HG02759 (cell line): ENCODE results near the gene YY1.
"Not testable (repeated sequence)": the region's sequence is repeated elsewhere in the genome, so short reads cannot be mapped to it uniquely, and the experiment has no call there.

Experiments
- ATAC-seq: cut with Tn5 transposase; IDR thresholded peaks from one replicate; pipeline ENCODE4 v1.9.1; 2021; ENCODE audit warnings: mild to moderate bottlenecking, moderate library complexity; ENCODE audit not compliant: unreplicated experiment

Gene YY1

GRCh38 chr14:100294213-100294962, 55.4 kb downstream of the YY1 start:
- ATAC-seq = peak; percentile 68

- ATAC-seq = no peak
Observed at GRCh38 chr14:100294963-100295330, 56.0 kb downstream of the YY1 start.

- no peak for ATAC-seq
Observed at GRCh38 chr14:100295376-100296105, 56.6 kb downstream of the YY1 start.

GRCh38 chr14:100296106-100296651, 57.2 kb downstream of the YY1 start:
- no peak for ATAC-seq

GRCh38 chr14:100296729-100297128, 57.8 kb downstream of the YY1 start:
- ATAC-seq = not testable (repeated sequence)

GRCh38 chr14:100297320-100298300, 58.7 kb downstream of the YY1 start:
- peak; percentile 76 for ATAC-seq

- ATAC-seq = no peak
Observed at GRCh38 chr14:100298551-100299237, 59.8 kb downstream of the YY1 start.

GRCh38 chr14:100299238-100299560, 60.3 kb downstream of the YY1 start:
- no peak for ATAC-seq

GRCh38 chr14:100302616-100303015, 63.7 kb downstream of the YY1 start:
- ATAC-seq = no peak

- no peak for ATAC-seq
Observed at GRCh38 chr14:100303179-100303578, 64.2 kb downstream of the YY1 start.

GRCh38 chr14:100303925-100304324, 65.0 kb downstream of the YY1 start:
- ATAC-seq = no peak

- no peak for ATAC-seq
Observed at GRCh38 chr14:100304825-100305323, 65.9 kb downstream of the YY1 start.

- ATAC-seq = no peak
Observed at GRCh38 chr14:100305324-100306100, 66.6 kb downstream of the YY1 start.

- peak; percentile 90 for ATAC-seq
Observed at GRCh38 chr14:100306101-100306997, 67.4 kb downstream of the YY1 start, which contains the start of gene SLC25A29. Gene SLC25A29, minus strand, starts transcription at chr14:100306444. Its CDS starts 212 bp downstream, at chr14:100306232.

- peak; percentile 11 for ATAC-seq
Observed at GRCh38 chr14:100306998-100307765, 68.2 kb downstream of the YY1 start.

GRCh38 chr14:100307766-100308426, 69.0 kb downstream of the YY1 start:
- ATAC-seq = no peak

GRCh38 chr14:100308427-100308792, 69.5 kb downstream of the YY1 start:
- ATAC-seq = not testable (repeated sequence)
